ENCODE measurements around the gene TMPRSS6. TPM values are rescaled to one million over a fixed set of nuclear protein-coding genes. Genes with fewer than 3 reads are reported as not detected.

Gene TMPRSS6
- total RNA-seq, 4 donors from 2014 or later, result not detected

GRCh38 chr22:37022483-37023337, 86.8 kb downstream of the TMPRSS6 start:
- 86% methylated on average over 12 of the region's 16 CpGs for WGBS
- Histone ChIP-seq H3K9me3 (no peaks in the 10 kb centered on the region), H3K27me3 (no peaks in the 10 kb centered on the region), H3K4me1 (peaks cover 39 to 58% (median 49%) of the 10 kb centered on the region in 4 donors), H3K27ac (replicated peaks in 1 of 4) (no peak overlapping the region), H3K4me3 (no peak overlapping the region), H3K36me3 (peaks cover 21 to 53% (median 34%) of the 10 kb centered on the region in 4 donors)
- no peak for DNase-seq (ENCODE audit: extremely low spot score)
- TF ChIP-seq POLR2A (IDR thresholded peaks at IDR 0.05; ENCODE audit: low read depth) (no peak), POLR2AphosphoS5 (IDR thresholded peaks at IDR 0.05) (no peak), CTCF (IDR thresholded peaks at IDR 0.05) (no peak), EP300 (IDR thresholded peaks at IDR 0.05) (no peak)
- intact Hi-C loops (cut with DNase I), result no loop called here

GRCh38 chr22:37021710-37022482, 87.6 kb downstream of the TMPRSS6 start:
- no peak for DNase-seq (ENCODE audit: extremely low spot score)
- H3K27ac ChIP-seq (replicated peaks in 1 of 4), result no peak overlapping the region
- no peaks in the 10 kb centered on the region for H3K27me3 ChIP-seq
- no peak overlapping the region for H3K4me3 ChIP-seq
- peaks cover 14 to 53% (median 30%) of the 10 kb centered on the region in 4 donors for H3K36me3 ChIP-seq
- WGBS, result 72% methylated on average over 13 of the region's 13 CpGs
- H3K9me3 ChIP-seq, result no peaks in the 10 kb centered on the region
- intact Hi-C loops (cut with DNase I), result no loop called here
- TF ChIP-seq POLR2A (IDR thresholded peaks at IDR 0.05; ENCODE audit: low read depth), result no peak
- peak; percentile 46 to 74 (median 53) for TF ChIP-seq CTCF (IDR thresholded peaks at IDR 0.05)
- H3K4me1 ChIP-seq, result peaks cover 47 to 66% (median 57%) of the 10 kb centered on the region in 4 donors

GRCh38 chr22:37021041-37021440, 88.5 kb downstream of the TMPRSS6 start:
- intact Hi-C loops (cut with DNase I), result no loop called here
- DNase-seq (ENCODE audit: extremely low spot score), result no peak
- peak overlapping the region; percentile 86 to 98 (median 92) for H3K4me3 ChIP-seq
- WGBS, result 91% methylated on average over 5 of the region's 5 CpGs
- no peaks in the 10 kb centered on the region for H3K9me3 ChIP-seq
- TF ChIP-seq EP300 (IDR thresholded peaks at IDR 0.05), result no peak
- TF ChIP-seq POLR2A (IDR thresholded peaks at IDR 0.05; ENCODE audit: low read depth), result no peak
- TF ChIP-seq CTCF (IDR thresholded peaks at IDR 0.05), result no peak
- TF ChIP-seq POLR2AphosphoS5 (IDR thresholded peaks at IDR 0.05), result no peak
- peaks cover 56 to 74% (median 64%) of the 10 kb centered on the region in 4 donors for H3K4me1 ChIP-seq
- peak overlapping the region in 1 of 4 donors; percentile 97 for H3K27ac ChIP-seq (replicated peaks in 1 of 4)
- no peaks in the 10 kb centered on the region for H3K27me3 ChIP-seq
- peaks cover 13 to 50% (median 28%) of the 10 kb centered on the region in 4 donors for H3K36me3 ChIP-seq

- DNase-seq (ENCODE audit: extremely low spot score), result no peak
Observed at GRCh38 chr22:37020192-37020479, 89.4 kb downstream of the TMPRSS6 start.

More at GRCh38 chr22:37020192-37020479, 89.4 kb downstream of the TMPRSS6 start:
- Histone ChIP-seq H3K4me1 (peaks cover 62 to 82% (median 67%) of the 10 kb centered on the region in 4 donors), H3K36me3 (peaks cover 10 to 40% (median 20%) of the 10 kb centered on the region in 4 donors), H3K27me3 (no peaks in the 10 kb centered on the region), H3K4me3 (peak overlapping the region; percentile 86 to 98 (median 92)), H3K27ac (replicated peaks in 1 of 4) (peak overlapping the region; percentile 89 to 97 (median 94)), H3K9me3 (no peaks in the 10 kb centered on the region)
- 0% methylated on average over 5 of the region's 5 CpGs for WGBS
- TF ChIP-seq CTCF (IDR thresholded peaks at IDR 0.05), result no peak
- no peak for TF ChIP-seq EP300 (IDR thresholded peaks at IDR 0.05)
- TF ChIP-seq POLR2A (IDR thresholded peaks at IDR 0.05; ENCODE audit: low read depth), result no peak
- no peak for TF ChIP-seq POLR2AphosphoS5 (IDR thresholded peaks at IDR 0.05)
- intact Hi-C loops (cut with DNase I), result no loop called here

Measured in esophagus muscularis mucosa (tissue), 4 donors.